Keratinocyte (primary cell): Measurements from ENCODE around the gene DTD2.

Source experiments
- CTCF ChIP-seq, 3 experiments: IDR thresholded peaks in 1 of 3; conservative IDR thresholded peaks in 1 of 3; optimal IDR thresholded peaks in 1 of 3; 2 replicates in 2 of 3; 3 replicates in 1 of 3; pipeline versions ENCODE3 to v1.5.1; 2011; ENCODE audit warnings: low read length in 3 of 3, mild to moderate bottlenecking in 3 of 3, moderate library complexity in 2 of 3, control low read depth in 1 of 3, inconsistent platforms in 1 of 3; ENCODE audit not compliant: insufficient read depth in 2 of 3; ENCODE audit errors: extremely low read depth in 1 of 3
- EZH2 ChIP-seq: IDR thresholded peaks from one replicate; pipeline ENCODE4 v1.6.1; 2012; ENCODE audit warnings: inconsistent platforms, mild to moderate bottlenecking, low read length, moderate library complexity

GRCh38 chr14:31484754-31485153 lies 27.4 kb upstream of the DTD2 start:
- no peak for TF ChIP-seq CTCF (optimal IDR thresholded peaks at IDR 0.05 in 1 of 3, IDR thresholded peaks at IDR 0.05 in 1 of 3, conservative IDR thresholded peaks at IDR 0.05 in 1 of 3; ENCODE audit: extremely low read depth in 1 of 3, insufficient read depth in 2 of 3, low read length in 3 of 3)
- TF ChIP-seq EZH2 = no peak
